Gastroesophageal sphincter (tissue), 3 donors: ENCODE results near the gene SYTL3.
"Not testable (repeated sequence)": the region's sequence is repeated elsewhere in the genome, so short reads cannot be mapped to it uniquely, and the experiment has no call there.

Experiments used
- CTCF ChIP-seq, 4 experiments: fragments of 200-600 bp in 2 of 4; fragments of 450-650 bp in 2 of 4; sonication (generic) in 1 of 4; IDR thresholded peaks; one replicate each; pipeline ENCODE4 v1.5.1; 2017 to 2019; ENCODE audit warnings: antibody characterized with exemption in 4 of 4, mild to moderate bottlenecking in 2 of 4, moderate library complexity in 2 of 4
- EP300 ChIP-seq: sonication (generic); formaldehyde crosslinking; IDR thresholded peaks from one replicate; pipeline ENCODE4 v1.6.1; 2017; ENCODE audit warnings: antibody characterized with exemption, mild to moderate bottlenecking

- not testable (repeated sequence) for TF ChIP-seq EP300; CTCF (IDR thresholded peaks at IDR 0.05)
Measured at GRCh38 chr6:158618289-158618688, 31.6 kb upstream of the SYTL3 start.
